A549 (cell line): ENCODE measurements around the gene CLNS1A. TPM values are rescaled to one million over a fixed set of nuclear protein-coding genes. Genes with fewer than 3 reads are reported as not detected.

Source experiments
- ATAC-seq, 2 experiments: fragments of 200-7000 bp in 1 of 2; fragments of >200 bp in 1 of 2; cut with Nextera tagmentation in 1 of 2; cut with Tn5 transposase in 1 of 2; 3 replicates each; pipeline versions ENCODE4 v1.8.0 to v1.9.1; 2018 to 2020; ENCODE audit warnings: mild to moderate bottlenecking in 1 of 2, moderate library complexity in 1 of 2
- CTCF ChIA-PET: fragments of 300-600 bp; sonication (Branson Sonifier 250); formaldehyde crosslinking; extraction: SDS; loops from one replicate; lab custom pipeline; 2021; ENCODE audit warnings: antibody characterized with exemption, inconsistent platforms; lab: Yijun Ruan, JAX
- POLR2A ChIA-PET: fragments of 350-600 bp; formaldehyde crosslinking; extraction: SDS; loops from one replicate; lab custom pipeline; 2021; ENCODE audit warnings: antibody characterized with exemption, inconsistent platforms; lab: Yijun Ruan, JAX
- DNase-seq, 2 experiments: peaks; one replicate each; pipeline versions ENCODE4 v3.0.0 to v3.0.0-alpha.2; 2011 to 2016; ENCODE audit warnings: low read depth in 1 of 2, low spot score in 1 of 2
- FAIRE-seq: peaks from 2 replicates; lab custom pipeline; 2011; peaks lifted over from hg19 to GRCh38; lab: Jason Lieb, UNC
- H3K27ac ChIP-seq, 2 experiments: fragments of >200 bp; sonication (Bioruptor Twin); formaldehyde crosslinking; 3 replicates each; pipeline ENCODE4 v1.5.1; 2016 to 2017
- H3K4me1 ChIP-seq: fragments of >200 bp; sonication (Bioruptor Twin); formaldehyde crosslinking; 3 replicates; pipeline ENCODE4 v1.6.1; 2016
- H3K4me2 ChIP-seq: fragments of >200 bp; sonication (Bioruptor Twin); formaldehyde crosslinking; 3 replicates; pipeline ENCODE4 v1.6.1; 2016
- H3K4me3 ChIP-seq: fragments of >200 bp; sonication (Bioruptor Twin); formaldehyde crosslinking; 3 replicates; pipeline ENCODE4 v1.5.1; 2016
- H3K9me3 ChIP-seq: fragments of >200 bp; sonication (Bioruptor Twin); formaldehyde crosslinking; 3 replicates; pipeline ENCODE4 v1.6.1; 2016
- CEBPB ChIP-seq, 2 experiments: fragments of >200 bp in 1 of 2; sonication (Bioruptor Twin) in 1 of 2; formaldehyde crosslinking in 1 of 2; IDR thresholded peaks; 2 replicates each; pipeline ENCODE4 v1.6.1; 2012 to 2016
- CHD2 ChIP-seq: fragments of 150-350 bp; IDR thresholded peaks from 2 replicates; pipeline ENCODE4 v1.6.1; 2014; ENCODE audit warnings: low read length; ENCODE audit not compliant: partially characterized antibody
- CHD4 ChIP-seq: fragments of 200-600 bp; sonication (generic); IDR thresholded peaks from 2 replicates; pipeline ENCODE4 v1.6.1; 2016; ENCODE audit warnings: antibody characterized with exemption, mild to moderate bottlenecking, borderline replicate concordance
- EHF ChIP-seq: fragments of 250-450 bp; sonication (Bioruptor Pico); IDR thresholded peaks from 2 replicates; pipeline ENCODE4 v1.5.0; 2020; ENCODE audit warnings: mild to moderate bottlenecking
- FOSB ChIP-seq: fragments of 250-450 bp; sonication (Bioruptor Pico); IDR thresholded peaks from 2 replicates; pipeline ENCODE4 v1.5.0; 2020; ENCODE audit warnings: mild to moderate bottlenecking, moderate library complexity
- FOSL2 ChIP-seq, 2 experiments: fragments of 450-650 bp in 1 of 2; fragments of >200 bp in 1 of 2; sonication (Bioruptor Twin) in 1 of 2; formaldehyde crosslinking; IDR thresholded peaks; 2 replicates each; pipeline versions ENCODE4 v1.5.0 to v1.6.1; 2016 to 2020; ENCODE audit warnings: mild to moderate bottlenecking in 1 of 2, moderate library complexity in 1 of 2
- GATA3 ChIP-seq: IDR thresholded peaks from 2 replicates; pipeline ENCODE4 v1.6.1; 2012; ENCODE audit warnings: borderline replicate concordance
- HES2 ChIP-seq: fragments of >200 bp; sonication (Bioruptor Twin); formaldehyde crosslinking; IDR thresholded peaks from 2 replicates; pipeline ENCODE4 v1.6.1; 2016
- JUN ChIP-seq, 2 experiments: fragments of >200 bp; sonication (Bioruptor Twin); formaldehyde crosslinking; IDR thresholded peaks; 2 replicates in 1 of 2; 3 replicates in 1 of 2; pipeline ENCODE4 v1.6.1; 2016 to 2017
- KDM1A ChIP-seq: fragments of 200-600 bp; sonication (generic); IDR thresholded peaks from 2 replicates; pipeline ENCODE4 v1.6.1; 2016; ENCODE audit warnings: low read depth, mild to moderate bottlenecking
- MAZ ChIP-seq: fragments of 150-350 bp; IDR thresholded peaks from 2 replicates; pipeline ENCODE4 v1.6.1; 2014; ENCODE audit warnings: antibody characterized with exemption, low read depth, low read length, borderline replicate concordance
- MYC ChIP-seq: IDR thresholded peaks from 2 replicates; pipeline ENCODE4 v1.6.1; 2012; ENCODE audit warnings: mild to moderate bottlenecking, inconsistent platforms, low read length, improper control_type of control experiment, borderline replicate concordance
- NFE2L2 ChIP-seq: fragments of 150-350 bp; conservative IDR thresholded peaks from 2 replicates; pipeline ENCODE4 v1.6.1; 2014; ENCODE audit warnings: low read length
- NPAS2 ChIP-seq: fragments of 250-450 bp; sonication (Bioruptor Pico); IDR thresholded peaks from 2 replicates; pipeline ENCODE4 v1.8.0; 2022; ENCODE audit warnings: mild to moderate bottlenecking, moderate library complexity, borderline replicate concordance
- POLR2AphosphoS2 ChIP-seq: conservative IDR thresholded peaks from 2 replicates; pipeline ENCODE4 v1.6.1; 2012; ENCODE audit warnings: low read length, improper control_type of control experiment, inconsistent platforms
- RFX5 ChIP-seq: fragments of 450-650 bp; IDR thresholded peaks from 2 replicates; pipeline ENCODE4 v1.7.1; 2014; ENCODE audit warnings: antibody characterized with exemption, mild to moderate bottlenecking, moderate library complexity
- RNF2 ChIP-seq: fragments of 200-600 bp; sonication (generic); IDR thresholded peaks from 2 replicates; pipeline ENCODE4 v1.6.1; 2016; ENCODE audit warnings: low read depth, mild to moderate bottlenecking, antibody characterized with exemption, moderate library complexity, borderline replicate concordance
- SMC3 ChIP-seq: fragments of >200 bp; sonication (Bioruptor Twin); formaldehyde crosslinking; IDR thresholded peaks from 3 replicates; pipeline ENCODE4 v1.6.1; 2018; ENCODE audit warnings: inconsistent platforms
- TP53 ChIP-seq: fragments of 250-450 bp; sonication (Bioruptor Pico); IDR thresholded peaks from 2 replicates; pipeline ENCODE4 v1.5.0; 2021; ENCODE audit warnings: mild to moderate bottlenecking, moderate library complexity
- ZC3H11A ChIP-seq: fragments of 450-650 bp; IDR thresholded peaks from 2 replicates; pipeline ENCODE4 v1.6.1; 2014; ENCODE audit warnings: antibody characterized with exemption, mild to moderate bottlenecking
- ZFP36 ChIP-seq: fragments of 450-650 bp; IDR thresholded peaks from 2 replicates; pipeline ENCODE4 v1.6.1; 2014; ENCODE audit warnings: borderline replicate concordance; ENCODE audit not compliant: partially characterized antibody
- ZSCAN20 ChIP-seq: fragments of 250-450 bp; sonication (Bioruptor Pico); IDR thresholded peaks from 2 replicates; pipeline ENCODE4 v1.8.0; 2022; ENCODE audit warnings: mild to moderate bottlenecking, moderate library complexity
- WGBS: methylation state at CpG from one replicate; pipeline ENCODE4 v1.1.6; 2017; ENCODE audit errors: missing lambda C conversion rate; 5-methylcytosine and 5-hydroxymethylcytosine counted together
- polyA plus RNA-seq, 4 experiments: library from polyadenylated mRNA; depleted of rRNA in 3 of 4; stranded (reverse); fragments of >200 nt; fragmentation: RNase III in 1 of 4; extraction: RNeasy Plus Mini Kit Qiagen cat#74134 plus additional on column Dnase treatment in 1 of 4; gene quantifications; 2 replicates in 3 of 4; 3 replicates in 1 of 4; pipeline ENCODE4 v1.2.3, GENCODE V29; 2011 to 2017
- TF ChIP-seq, protein P1 (sequence below): IDR thresholded peaks from 2 replicates; pipeline ENCODE4 v1.6.1; 2012; ENCODE audit warnings: low read depth, borderline replicate concordance
- TF ChIP-seq, protein P2 (sequence below): fragments of 250-450 bp; sonication (Bioruptor Pico); IDR thresholded peaks from 2 replicates; pipeline ENCODE4 v1.5.0; 2020; ENCODE audit warnings: low read depth, mild to moderate bottlenecking, moderate library complexity
- TF ChIP-seq, protein P3 (sequence below): fragments of >200 bp; sonication (Bioruptor Twin); formaldehyde crosslinking; IDR thresholded peaks from 3 replicates; pipeline ENCODE4 v1.6.1; 2016

Gene CLNS1A
- polyA plus RNA-seq, 2 of the 4 experiments (the other 2 are of a cell fraction), result 173 to 210 TPM

- POLR2A ChIA-PET, result no interaction called here
- FAIRE-seq, result no peak
These were observed 49.5 kb upstream of the CLNS1A start for GRCh38 chr11:77687088-77687487.

GRCh38 chr11:77677138-77677537 lies 39.5 kb upstream of the CLNS1A start:
- 93% methylated on average over 3 of the region's 3 CpGs for WGBS
- ChIA-PET POLR2A (no interaction called here), CTCF (no interaction called here)
- peaks cover 6% of the 10 kb centered on the region; the same call in 1 of the 3 replicates for H3K4me1 ChIP-seq
- H3K9me3 ChIP-seq, result no peaks in the 10 kb centered on the region
- FAIRE-seq (no peak), ATAC-seq (no peak), DNase-seq (no peak)
- no peak overlapping the region for H3K4me2 ChIP-seq
- TF ChIP-seq MAZ, result no peak
- no peak for TF ChIP-seq ZSCAN20 (CRISPR knock-in tag)
- TF ChIP-seq FOSB (CRISPR knock-in tag), result no peak
- TF ChIP-seq POLR2AphosphoS2, result no peak
- TF ChIP-seq TP53 (CRISPR knock-in tag), result no peak
- TF ChIP-seq NFE2L2, result no peak
- no peak for TF ChIP-seq CHD4
- TF ChIP-seq FOSL2 (IDR thresholded peaks at IDR 0.05), result no peak
- TF ChIP-seq FOSL2 (CRISPR knock-in tag; IDR thresholded peaks at IDR 0.05), result no peak
- TF ChIP-seq, protein P1, sequence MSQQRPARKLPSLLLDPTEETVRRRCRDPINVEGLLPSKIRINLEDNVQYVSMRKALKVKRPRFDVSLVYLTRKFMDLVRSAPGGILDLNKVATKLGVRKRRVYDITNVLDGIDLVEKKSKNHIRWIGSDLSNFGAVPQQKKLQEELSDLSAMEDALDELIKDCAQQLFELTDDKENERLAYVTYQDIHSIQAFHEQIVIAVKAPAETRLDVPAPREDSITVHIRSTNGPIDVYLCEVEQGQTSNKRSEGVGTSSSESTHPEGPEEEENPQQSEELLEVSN, result no peak
- TF ChIP-seq SMC3, result no peak
- TF ChIP-seq MYC, result no peak
- TF ChIP-seq ZC3H11A, result no peak
- no peak for TF ChIP-seq GATA3
- TF ChIP-seq HES2, result no peak
- no peak for TF ChIP-seq RNF2
- TF ChIP-seq, protein P2, sequence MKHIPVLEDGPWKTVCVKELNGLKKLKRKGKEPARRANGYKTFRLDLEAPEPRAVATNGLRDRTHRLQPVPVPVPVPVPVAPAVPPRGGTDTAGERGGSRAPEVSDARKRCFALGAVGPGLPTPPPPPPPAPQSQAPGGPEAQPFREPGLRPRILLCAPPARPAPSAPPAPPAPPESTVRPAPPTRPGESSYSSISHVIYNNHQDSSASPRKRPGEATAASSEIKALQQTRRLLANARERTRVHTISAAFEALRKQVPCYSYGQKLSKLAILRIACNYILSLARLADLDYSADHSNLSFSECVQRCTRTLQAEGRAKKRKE (CRISPR knock-in tag), result no peak
- H3K4me3 ChIP-seq, result no peak overlapping the region
- H3K27ac ChIP-seq, result no peak overlapping the region

More at GRCh38 chr11:77687088-77687487, 49.5 kb upstream of the CLNS1A start:
- ATAC-seq (no peak), DNase-seq (no peak)
- Histone ChIP-seq H3K9me3 (no peaks in the 10 kb centered on the region), H3K4me3 (no peak overlapping the region), H3K4me2 (no peak overlapping the region), H3K4me1 (no peaks in the 10 kb centered on the region), H3K27ac (no peak overlapping the region)
- CTCF ChIA-PET, result interaction anchor here (1.2 kb wide), 1 partner anchor 18 kb away, joined by 4 read pairs; no protein-coding TSS in a partner anchor
- TF ChIP-seq NPAS2, result no peak

- CTCF ChIA-PET, result no interaction called here
- ATAC-seq (peak; percentile 76 to 84; a peak in 4 of 6 replicates), FAIRE-seq (no peak), DNase-seq (peak in 1 of 2 experiments; percentile 63)
- peaks cover 37% of the 10 kb centered on the region for H3K4me1 ChIP-seq
- TF ChIP-seq JUN (IDR thresholded peaks at IDR 0.05) (no peak), SMC3 (no peak), CEBPB (IDR thresholded peaks at IDR 0.05) (no peak), CHD2 (no peak), TP53 (CRISPR knock-in tag) (no peak), RFX5 (no peak), KDM1A (no peak), ZFP36 (no peak), EHF (CRISPR knock-in tag) (no peak)
- TF ChIP-seq, protein P3, sequence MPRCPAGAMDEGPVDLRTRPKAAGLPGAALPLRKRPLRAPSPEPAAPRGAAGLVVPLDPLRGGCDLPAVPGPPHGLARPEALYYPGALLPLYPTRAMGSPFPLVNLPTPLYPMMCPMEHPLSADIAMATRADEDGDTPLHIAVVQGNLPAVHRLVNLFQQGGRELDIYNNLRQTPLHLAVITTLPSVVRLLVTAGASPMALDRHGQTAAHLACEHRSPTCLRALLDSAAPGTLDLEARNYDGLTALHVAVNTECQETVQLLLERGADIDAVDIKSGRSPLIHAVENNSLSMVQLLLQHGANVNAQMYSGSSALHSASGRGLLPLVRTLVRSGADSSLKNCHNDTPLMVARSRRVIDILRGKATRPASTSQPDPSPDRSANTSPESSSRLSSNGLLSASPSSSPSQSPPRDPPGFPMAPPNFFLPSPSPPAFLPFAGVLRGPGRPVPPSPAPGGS, result no peak
- no peaks in the 10 kb centered on the region for H3K9me3 ChIP-seq
- 85% methylated on average over 1 of the region's 1 CpG for WGBS
- POLR2A ChIA-PET, result interaction anchor here (0.6 kb wide), 1 partner anchor 193 kb away, joined by 4 read pairs; no protein-coding TSS in a partner anchor
- no peak overlapping the region for H3K4me3 ChIP-seq
- peak overlapping the region; percentile 29 to 30; a peak in 2 of 6 replicates for H3K27ac ChIP-seq
- H3K4me2 ChIP-seq, result peak overlapping the region; percentile 8
These were observed 34.7 kb upstream of the CLNS1A start for GRCh38 chr11:77672264-77672663.
